GM18505 (cell line): ENCODE data around the gene STAT5A.
A peak's percentile ranks its signal among the peaks of the same experiment; 100 is the strongest.
"Not testable (repeated sequence)": the region's sequence is repeated elsewhere in the genome, so short reads cannot be mapped to it uniquely, and the experiment has no call there.

Source experiments
- ATAC-seq: cut with Tn5 transposase; IDR thresholded peaks from one replicate; pipeline ENCODE4 v1.9.1; 2021; ENCODE audit not compliant: unreplicated experiment
- POLR2A ChIP-seq: IDR thresholded peaks from 4 replicates; pipeline ENCODE4 v1.6.1; 2011; ENCODE audit warnings: borderline replicate concordance; ENCODE audit not compliant: insufficient read depth, insufficient read length; ENCODE audit errors: extremely low read depth

Gene STAT5A

GRCh38 chr17:42312285-42313130 is 24.2 kb downstream of the STAT5A start:
- peak; percentile 40 for TF ChIP-seq POLR2A
- ATAC-seq = peak; percentile 41

DNA sequence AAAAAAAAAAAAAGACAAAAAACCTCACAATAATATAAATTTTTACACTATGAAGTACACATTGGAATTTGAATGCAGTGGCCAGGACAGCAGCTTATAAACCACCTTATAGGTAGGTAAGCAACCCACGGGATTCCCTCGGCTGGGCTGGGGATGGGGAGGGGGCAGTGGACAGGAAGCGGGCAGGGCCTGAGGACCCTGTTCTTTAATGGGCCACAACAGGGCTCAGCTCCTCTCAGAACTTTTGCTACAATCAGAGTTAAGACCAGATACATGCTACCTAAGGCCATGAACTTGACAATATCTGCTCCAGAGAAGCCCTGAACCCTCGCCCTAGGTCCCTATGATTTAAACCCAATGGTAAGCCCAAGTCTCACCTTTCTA is 25.1 kb downstream of the STAT5A start:
- peak; percentile 6 for TF ChIP-seq POLR2A
- no peak for ATAC-seq

DNA sequence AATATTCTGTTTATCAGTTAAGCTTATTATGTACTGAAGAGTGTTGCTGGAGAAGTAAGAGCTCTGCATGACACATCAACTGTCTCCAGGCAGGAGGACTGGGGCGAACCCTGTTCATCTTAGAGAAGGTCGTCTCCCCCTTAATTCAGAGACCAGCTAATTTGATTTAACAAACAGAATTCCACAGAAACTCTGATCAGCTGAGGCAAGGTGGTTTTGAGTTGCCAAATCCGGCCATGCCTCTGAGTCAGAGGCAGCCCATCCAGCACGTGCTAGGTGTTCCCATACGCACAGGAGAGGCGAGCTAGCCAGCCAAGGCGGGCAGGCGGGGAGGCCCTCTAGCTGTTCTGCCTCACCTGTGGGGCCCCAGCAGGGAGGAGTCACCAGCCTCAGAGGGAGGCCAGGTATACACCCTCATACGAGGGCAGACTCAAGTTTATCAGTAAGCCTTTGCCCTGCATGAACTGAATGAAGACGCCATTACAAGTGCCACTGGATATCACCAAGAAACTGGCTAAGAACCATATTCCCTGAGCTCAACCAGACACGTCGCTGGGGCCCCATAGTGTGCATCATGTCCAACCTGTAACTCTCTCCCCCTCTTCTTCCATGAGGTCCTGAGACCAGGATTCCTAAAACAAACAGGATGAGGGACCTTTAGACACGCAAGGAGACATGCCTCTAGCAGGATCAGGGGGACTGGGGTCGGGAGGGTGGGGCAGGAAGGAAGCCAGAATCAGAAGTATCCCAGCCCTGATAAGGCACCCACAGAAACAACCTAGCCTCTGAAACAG is 25.7 kb downstream of the STAT5A start:
- ATAC-seq = no peak
- no peak for TF ChIP-seq POLR2A

DNA sequence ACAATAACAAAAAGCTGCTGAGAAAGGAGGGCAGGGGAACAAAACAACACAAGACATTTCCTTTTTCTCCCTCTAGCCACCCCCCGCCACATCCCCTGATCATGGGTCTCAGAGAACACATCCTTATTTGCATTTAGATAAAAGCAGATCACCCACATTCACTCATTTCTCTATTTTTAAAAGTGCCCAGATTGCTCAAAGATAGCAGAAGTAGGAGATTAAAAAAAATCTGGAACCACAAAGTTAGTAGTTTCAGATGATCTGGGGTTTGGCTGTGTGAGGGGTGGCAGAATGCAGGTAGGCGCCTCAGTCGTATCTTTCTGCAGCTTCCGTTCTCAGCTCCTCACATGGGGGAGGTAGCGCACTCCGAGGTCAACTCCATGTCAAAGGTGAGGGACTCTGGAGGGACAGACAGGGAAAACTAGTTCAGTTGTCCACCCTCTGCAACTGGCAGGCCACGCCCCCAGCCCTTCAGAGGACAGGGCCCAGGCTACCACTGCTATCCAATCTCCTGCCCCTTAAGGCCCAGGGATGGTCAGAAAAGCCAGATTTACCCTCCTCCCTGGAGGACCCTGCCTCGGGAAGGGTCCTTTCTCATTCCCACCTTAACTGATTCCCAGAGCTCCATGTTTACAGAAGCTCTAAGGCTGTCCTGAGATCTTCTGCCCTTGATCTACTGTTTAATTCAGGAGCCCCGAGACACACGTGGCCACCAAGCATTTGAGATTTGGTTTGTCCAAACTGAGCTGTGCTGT is 27.3 kb downstream of the STAT5A start:
- TF ChIP-seq POLR2A = no peak
- ATAC-seq = no peak

GRCh38 chr17:42316755-42317154 is 28.5 kb downstream of the STAT5A start:
- ATAC-seq = no peak
- no peak for TF ChIP-seq POLR2A

DNA sequence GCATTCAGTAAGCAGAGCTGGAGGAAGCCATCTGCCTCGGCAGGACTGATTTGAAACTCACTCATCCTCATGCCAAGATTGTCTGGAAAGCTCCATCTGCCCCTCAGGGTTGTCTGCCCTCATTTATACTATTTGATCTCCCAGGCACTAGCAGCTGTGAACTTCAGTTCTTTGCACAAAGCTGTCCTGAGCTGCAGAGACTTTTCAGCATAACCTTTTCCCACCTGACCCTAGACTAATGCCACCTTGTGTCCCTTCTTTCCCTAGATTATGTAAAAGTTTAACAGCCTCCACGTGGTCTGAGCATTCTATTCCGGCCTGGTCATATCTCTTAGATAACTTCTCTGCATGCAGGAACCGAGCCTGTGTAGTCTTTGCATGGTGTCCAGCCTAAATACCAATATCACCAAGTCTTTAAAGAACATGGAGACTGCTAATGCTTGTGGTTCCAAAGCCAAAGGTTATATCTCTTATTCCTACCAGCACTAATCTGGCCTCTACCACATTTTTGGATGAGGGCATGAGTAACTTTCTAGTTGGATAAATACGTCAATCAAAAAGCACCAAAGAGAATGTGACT is 29.1 kb downstream of the STAT5A start:
- no peak for TF ChIP-seq POLR2A
- ATAC-seq = no peak

DNA sequence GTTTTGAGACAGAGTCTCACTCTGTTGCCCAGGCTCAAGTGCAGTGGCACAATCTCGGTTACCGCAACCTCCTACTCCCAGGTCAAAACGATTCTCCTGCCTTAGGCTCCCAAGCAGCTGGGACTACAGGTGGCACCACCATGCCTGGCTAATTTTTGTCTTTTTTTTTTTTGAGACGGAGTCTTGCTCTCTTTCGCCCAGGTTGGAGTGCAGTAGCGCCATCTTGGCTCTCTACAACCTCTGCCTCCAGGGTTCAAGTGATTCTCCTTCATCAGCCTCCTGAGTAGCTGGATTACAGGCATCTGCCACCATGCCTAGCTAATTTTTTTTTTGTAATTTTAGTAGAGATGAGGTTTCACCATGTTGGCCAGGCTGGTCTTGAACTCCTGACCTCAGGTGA is 29.7 kb downstream of the STAT5A start:
- ATAC-seq = not testable (repeated sequence)

- ATAC-seq = no peak
- TF ChIP-seq POLR2A = no peak
Observed at GRCh38 chr17:42321555-42321954, 33.3 kb downstream of the STAT5A start.

DNA sequence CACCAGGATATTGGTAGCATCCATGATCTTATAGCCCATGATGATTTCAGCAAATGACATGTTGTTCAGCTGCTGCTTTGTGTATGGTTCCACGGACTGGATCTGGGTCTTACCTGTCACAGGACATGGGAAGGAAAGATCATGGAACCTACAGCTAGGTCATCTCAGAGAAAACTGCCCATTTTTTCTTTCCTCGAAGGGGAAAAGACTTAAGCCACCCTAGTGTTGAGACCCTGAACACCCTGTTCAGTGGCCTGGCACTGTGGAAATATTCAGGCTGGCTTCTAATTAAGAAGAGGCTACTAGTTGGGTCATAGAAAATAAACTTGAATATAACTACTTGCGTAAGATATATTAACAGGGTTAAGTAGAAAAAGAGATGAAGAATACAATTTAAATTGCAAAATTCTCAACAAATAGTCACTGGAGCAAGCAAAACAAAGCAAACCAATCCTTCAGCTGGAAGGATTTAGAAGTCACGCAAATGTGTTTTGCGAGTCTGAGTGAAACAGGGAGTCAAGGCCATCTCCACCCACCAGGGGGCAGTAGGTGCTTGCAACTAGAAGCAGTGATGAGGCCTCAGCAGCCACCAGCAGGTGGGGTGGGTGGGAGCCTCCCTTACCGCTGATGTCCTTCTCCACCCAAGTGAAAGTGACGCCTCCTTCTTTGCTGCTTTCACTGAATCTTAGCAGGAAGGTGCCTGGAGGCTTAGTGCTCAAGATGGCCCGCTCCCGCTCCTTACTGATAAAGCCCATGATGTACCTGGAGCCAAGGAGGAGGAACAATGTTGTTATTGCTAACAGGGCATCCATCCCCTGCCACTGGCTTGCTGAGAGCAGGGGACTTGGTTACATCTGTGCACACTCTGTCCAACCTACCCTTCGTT is 34.3 kb downstream of the STAT5A start:
- peak; percentile 60 for ATAC-seq
- TF ChIP-seq POLR2A = peak; percentile 18

- ATAC-seq = no peak
- TF ChIP-seq POLR2A = no peak
Observed at GRCh38 chr17:42323268-42323773, 35.0 kb downstream of the STAT5A start.

DNA sequence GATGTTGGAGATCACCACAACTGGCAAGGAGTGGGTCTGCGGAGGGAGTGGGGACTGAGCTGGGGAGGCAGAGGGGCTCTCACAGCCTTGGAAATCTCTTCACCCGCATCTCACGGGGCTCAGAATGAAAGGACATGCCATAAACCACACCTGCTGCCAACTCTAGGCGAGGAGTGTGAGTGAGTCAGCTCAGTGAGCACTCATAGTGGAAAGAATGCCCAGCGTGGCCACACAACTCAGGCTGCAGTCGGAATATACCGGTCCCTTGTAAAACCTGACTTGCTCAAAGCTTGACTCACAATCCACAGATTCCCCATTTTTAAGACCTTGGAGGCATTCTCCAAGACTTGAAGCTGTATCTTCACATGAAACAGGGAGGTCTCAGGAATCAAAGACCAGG is 36.7 kb downstream of the STAT5A start:
- ATAC-seq = no peak
- TF ChIP-seq POLR2A = no peak
